Psoas muscle (tissue), 8 donors: Measurements from ENCODE around the gene RSU1. TPM values are rescaled to one million over a fixed set of nuclear protein-coding genes. Genes with fewer than 3 reads are reported as not detected.

Experiments
- ATAC-seq, 4 donors: fragments of 200-7000 bp; cut with Tn5 transposase; one replicate each; pipeline ENCODE4 v1.9.1; 2020; ENCODE audit warnings: moderate library complexity in 3 of 4, mild to moderate bottlenecking in 2 of 4
- DNase-seq, 2 donors: peaks; one replicate each; pipeline ENCODE4 v3.0.0-alpha.2; 2020
- H3K27ac ChIP-seq: fragments of 200-600 bp; one replicate; pipeline ENCODE4 v1.8.0; 2022
- H3K27me3 ChIP-seq, 3 donors: fragments of 200-600 bp in 1 of 3; one replicate each; pipeline versions ENCODE4 v1.6.1 to v1.8.0; 2013 to 2022; ENCODE audit warnings: low read length in 2 of 3, mild to moderate bottlenecking in 2 of 3, moderate library complexity in 1 of 3; ENCODE audit not compliant: insufficient read depth in 3 of 3
- H3K36me3 ChIP-seq, 2 donors: fragments of 200-600 bp in 1 of 2; one replicate each; pipeline versions ENCODE4 v1.6.1 to v1.8.0; 2013 to 2022; ENCODE audit warnings: low read depth in 1 of 2, mild to moderate bottlenecking in 1 of 2, moderate library complexity in 1 of 2; ENCODE audit not compliant: insufficient read depth in 1 of 2
- H3K4me1 ChIP-seq: fragments of 200-600 bp; one replicate; pipeline ENCODE4 v1.8.0; 2022
- H3K4me3 ChIP-seq: fragments of 200-600 bp; one replicate; pipeline ENCODE4 v1.8.0; 2022; ENCODE audit warnings: mild to moderate bottlenecking
- H3K9me3 ChIP-seq: fragments of 200-600 bp; one replicate; pipeline ENCODE4 v1.8.0; 2022
- WGBS, 3 donors: extraction: QIAGEN DNeasy Blood & Tissue Kit; methylation state at CpG; one replicate each; pipeline versions ENCODE4 v1.1.6 to v1.1.7; 2013; 5-methylcytosine and 5-hydroxymethylcytosine counted together
- intact Hi-C, 2 donors: fragments of 100-400 bp; cut with DNase I; formaldehyde crosslinking; loops; one replicate each; pipeline versions ENCODE4 v1.11.0 to v1.14.2; 2022
- polyA plus RNA-seq, 3 donors: library from polyadenylated mRNA; stranded (reverse); fragments of 200-250 nt; gene quantifications; one replicate each; pipeline ENCODE4 v1.2.3, GENCODE V29; 2013
- total RNA-seq, 4 donors: library from RNA; stranded (reverse); fragmentation: NEBNext Ultra II Directional in 2 of 4; extraction: Animal tissue kit (Norgen Biotek cat#: 25700) in 2 of 4; gene quantifications; one replicate each; pipeline versions ENCODE4 v1.2.1 to v1.2.4, GENCODE V29; 2021 to 2023
- TF ChIP-seq, protein P1 (sequence below): fragments of 200-600 bp; IDR thresholded peaks from one replicate; pipeline ENCODE4 v1.8.0; 2022; ENCODE audit warnings: antibody characterized with exemption
- donor health status: healthy with polysubstance abuse.
- donor health status: DM: no; HTN: no; CAD: no; lungs with moderate emphysema.
- donor health status: Bipolar disorder and iron deficiency.
- donor health status: healthy.
- donor health status: DM: yes; HTN: yes; CAD: no.
- donor health status: DM: no; HTN: no; CAD: no.
- donor health status: DM: no; HTN: no; CAD: no.
- donor health status: DM: yes; HTN: yes; CAD: no.

RSU1 gene
- total and polyA plus RNA-seq, 7 donors: 19.7 to 43.2 (median 29.0) TPM

DNA sequence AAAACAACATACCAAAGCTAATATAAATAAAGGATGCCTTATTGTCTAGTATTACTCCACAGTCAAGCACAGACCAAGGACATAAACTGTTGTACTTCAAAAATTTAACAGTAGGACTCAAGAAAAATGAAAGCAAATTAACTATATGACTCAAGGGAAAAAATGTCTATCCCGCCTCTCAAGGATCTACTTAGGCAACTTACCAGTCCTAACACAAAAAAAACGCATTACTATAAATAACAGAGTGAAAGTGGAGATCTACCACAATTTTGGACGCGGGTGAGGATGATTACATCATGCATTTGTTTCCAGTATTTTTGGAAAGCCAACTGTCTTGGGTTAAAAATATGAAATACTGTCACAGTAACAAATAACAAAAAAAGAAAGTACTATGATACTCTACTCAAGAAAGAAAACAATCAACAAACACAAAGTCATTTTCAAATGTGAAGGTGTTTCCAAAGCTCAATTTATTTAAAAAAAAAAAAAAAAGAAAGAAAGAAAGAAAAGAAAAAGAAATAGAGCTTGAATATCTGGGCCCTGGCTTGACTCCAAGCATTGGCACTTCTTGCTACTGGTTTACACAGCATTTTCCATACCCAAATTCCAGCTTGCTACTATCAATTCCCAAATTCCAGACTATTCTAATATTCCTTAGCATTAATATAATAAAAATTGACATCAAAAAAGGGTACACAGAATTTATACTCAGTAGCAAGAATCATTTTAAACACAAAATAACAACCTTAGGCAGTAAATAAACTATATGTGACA, 99.4 kb downstream of the RSU1 start:
- Histone ChIP-seq H3K4me1 (peaks cover 13% of the 10 kb centered on the region), H3K27ac (no peak overlapping the region), H3K4me3 (no peak overlapping the region), H3K9me3 (no peaks in the 10 kb centered on the region), H3K36me3 (no peaks in the 10 kb centered on the region), H3K27me3 (no peaks in the 10 kb centered on the region)
- intact Hi-C loops: no loop called here
- ATAC-seq (no peak), DNase-seq (no peak)
- 21 to 32% (median 28%) methylated on average over 4 of the region's 4 CpGs for WGBS, 3 donors
- TF ChIP-seq, protein P1, sequence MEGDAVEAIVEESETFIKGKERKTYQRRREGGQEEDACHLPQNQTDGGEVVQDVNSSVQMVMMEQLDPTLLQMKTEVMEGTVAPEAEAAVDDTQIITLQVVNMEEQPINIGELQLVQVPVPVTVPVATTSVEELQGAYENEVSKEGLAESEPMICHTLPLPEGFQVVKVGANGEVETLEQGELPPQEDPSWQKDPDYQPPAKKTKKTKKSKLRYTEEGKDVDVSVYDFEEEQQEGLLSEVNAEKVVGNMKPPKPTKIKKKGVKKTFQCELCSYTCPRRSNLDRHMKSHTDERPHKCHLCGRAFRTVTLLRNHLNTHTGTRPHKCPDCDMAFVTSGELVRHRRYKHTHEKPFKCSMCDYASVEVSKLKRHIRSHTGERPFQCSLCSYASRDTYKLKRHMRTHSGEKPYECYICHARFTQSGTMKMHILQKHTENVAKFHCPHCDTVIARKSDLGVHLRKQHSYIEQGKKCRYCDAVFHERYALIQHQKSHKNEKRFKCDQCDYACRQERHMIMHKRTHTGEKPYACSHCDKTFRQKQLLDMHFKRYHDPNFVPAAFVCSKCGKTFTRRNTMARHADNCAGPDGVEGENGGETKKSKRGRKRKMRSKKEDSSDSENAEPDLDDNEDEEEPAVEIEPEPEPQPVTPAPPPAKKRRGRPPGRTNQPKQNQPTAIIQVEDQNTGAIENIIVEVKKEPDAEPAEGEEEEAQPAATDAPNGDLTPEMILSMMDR: no peak

DNA sequence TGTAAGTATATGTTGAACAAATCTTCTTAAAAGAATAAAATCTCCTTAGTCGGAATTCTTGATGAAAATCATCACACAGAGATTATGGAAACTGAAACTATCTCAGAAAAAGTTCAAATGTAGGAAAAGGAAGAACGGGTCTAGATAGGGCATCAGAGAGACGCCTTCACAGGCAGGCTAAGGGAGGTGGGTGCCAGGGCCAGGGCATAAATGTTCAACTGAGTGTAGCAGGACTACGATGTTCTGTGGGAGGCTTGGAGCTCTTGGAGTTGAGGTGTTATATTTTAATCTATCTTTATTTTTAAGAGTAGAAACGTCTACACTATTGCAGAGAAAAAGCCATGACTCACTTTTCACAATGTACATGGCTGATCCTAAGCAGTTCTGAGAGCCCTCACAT, 101.2 kb downstream of the RSU1 start:
- H3K4me1 ChIP-seq: peaks cover 8% of the 10 kb centered on the region
- H3K27ac ChIP-seq: no peak overlapping the region
- no peak for DNase-seq
- WGBS, 3 donors: 91 to 96% (median 93%) methylated on average over 5 of the region's 5 CpGs
- intact Hi-C loops: no loop called here
- no peaks in the 10 kb centered on the region for H3K9me3 ChIP-seq
- no peak for ATAC-seq
- no peaks in the 10 kb centered on the region for H3K27me3 ChIP-seq
- H3K36me3 ChIP-seq: no peaks in the 10 kb centered on the region
- TF ChIP-seq, protein P1: no peak
- H3K4me3 ChIP-seq: no peak overlapping the region

DNA sequence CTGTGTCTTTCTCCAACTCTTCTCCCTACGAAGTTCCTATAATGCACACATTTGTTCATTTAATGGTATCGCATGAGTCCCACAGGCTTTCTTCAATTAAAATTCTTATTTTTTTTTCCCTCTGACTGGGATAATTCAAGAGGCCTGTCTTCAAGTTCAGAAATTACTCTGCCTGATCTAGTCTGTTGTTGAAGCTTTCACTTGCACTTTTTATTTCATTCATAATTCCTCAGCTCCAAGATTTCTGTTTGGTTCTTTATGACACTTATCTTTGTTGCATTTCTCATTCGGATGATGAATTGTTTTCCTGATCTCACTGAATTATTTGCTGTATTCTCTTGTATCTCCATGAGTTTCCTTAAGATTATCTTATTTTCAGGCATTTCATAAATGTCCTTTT, 103.9 kb downstream of the RSU1 start:
- 97 to 98% (median 97%) methylated on average over 3 of the region's 3 CpGs for WGBS, 3 donors
- DNase-seq (no peak), ATAC-seq (no peak)
- no peak overlapping the region for H3K4me3 ChIP-seq
- TF ChIP-seq, protein P1: no peak
- no peaks in the 10 kb centered on the region for H3K36me3 ChIP-seq
- intact Hi-C loops: no loop called here
- peaks cover 8% of the 10 kb centered on the region for H3K4me1 ChIP-seq
- no peak overlapping the region for H3K27ac ChIP-seq
- no peaks in the 10 kb centered on the region for H3K9me3 ChIP-seq
- H3K27me3 ChIP-seq: no peaks in the 10 kb centered on the region

DNA sequence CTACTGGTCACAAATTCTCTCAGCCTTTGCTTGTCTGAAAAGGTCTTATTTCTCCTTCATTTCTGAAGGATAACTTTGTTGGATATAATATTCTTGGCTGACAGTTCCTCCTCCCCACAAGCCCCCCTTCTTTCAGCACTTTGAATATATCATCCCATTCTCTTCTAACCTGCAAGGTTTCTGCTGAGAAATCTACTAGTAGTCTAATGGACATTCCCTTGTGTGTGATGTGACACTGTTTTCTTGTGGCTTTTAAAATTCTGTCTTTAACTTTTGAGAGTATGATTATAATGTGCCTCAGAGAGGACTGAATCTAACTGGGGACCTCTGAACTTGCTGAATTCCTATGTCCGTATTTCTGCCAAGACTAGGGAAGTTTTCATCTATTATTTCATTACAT, 104.3 kb downstream of the RSU1 start:
- Histone ChIP-seq H3K9me3 (no peaks in the 10 kb centered on the region), H3K27me3 (no peaks in the 10 kb centered on the region), H3K4me1 (peaks cover 6% of the 10 kb centered on the region), H3K4me3 (no peak overlapping the region), H3K27ac (no peak overlapping the region), H3K36me3 (no peaks in the 10 kb centered on the region)
- WGBS, 3 donors: 96 to 100% (median 96%) methylated on average over 1 of the region's 1 CpG
- intact Hi-C loops: no loop called here
- TF ChIP-seq, protein P1: no peak
- ATAC-seq (no peak), DNase-seq (no peak)

DNA sequence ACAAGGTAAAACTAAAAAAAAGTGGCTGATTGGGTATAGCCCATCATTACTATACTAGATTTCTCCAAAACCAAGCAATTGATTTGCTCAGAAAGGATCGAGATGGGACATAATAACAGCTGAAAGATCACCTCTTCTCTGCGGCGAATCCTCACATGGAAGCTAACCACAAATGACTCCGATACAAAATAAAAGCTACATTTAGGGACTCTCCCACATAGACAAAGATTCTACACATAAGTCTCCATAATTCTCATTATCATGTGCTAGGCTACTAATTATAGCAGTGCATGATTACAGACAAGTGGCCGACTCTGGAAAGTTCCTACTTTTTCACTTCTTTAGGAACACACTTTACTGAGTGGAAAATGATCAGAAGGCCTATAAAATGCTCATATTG, 116.9 kb downstream of the RSU1 start:
- Histone ChIP-seq H3K4me3 (no peak overlapping the region), H3K27me3 (no peaks in the 10 kb centered on the region), H3K27ac (no peak overlapping the region), H3K9me3 (no peaks in the 10 kb centered on the region), H3K36me3 (no peaks in the 10 kb centered on the region), H3K4me1 (no peaks in the 10 kb centered on the region)
- TF ChIP-seq, protein P1: no peak
- 91 to 95% (median 93%) methylated on average over 5 of the region's 5 CpGs for WGBS, 3 donors
- DNase-seq (no peak), ATAC-seq (no peak)
- intact Hi-C loops: no loop called here
